H9 (cell line): ENCODE measurements around the gene SLC34A3. TPM values are rescaled to one million over a fixed set of nuclear protein-coding genes. Genes with fewer than 3 reads are reported as not detected.

Experiments used
- DNase-seq: peaks from one replicate; pipeline ENCODE4 v3.0.0-alpha.2; 2017
- H2AFZ ChIP-seq: one replicate; pipeline ENCODE4 v1.6.1; 2013; ENCODE audit warnings: mild to moderate bottlenecking, low read length, control low read depth, moderate library complexity
- H2AK5ac ChIP-seq: 2 replicates; pipeline ENCODE4 v1.6.1; 2013; ENCODE audit warnings: low read length, control low read depth, mixed read lengths; ENCODE audit not compliant: insufficient read length
- H2BK120ac ChIP-seq: one replicate; pipeline ENCODE4 v1.6.1; 2013; ENCODE audit warnings: low read depth, mild to moderate bottlenecking, low read length, control low read depth, inconsistent platforms; ENCODE audit not compliant: poor library complexity, severe bottlenecking
- H2BK12ac ChIP-seq: 2 replicates; pipeline ENCODE4 v1.6.1; 2013; ENCODE audit warnings: low read length, control low read depth, mixed read lengths, low read depth; ENCODE audit not compliant: insufficient read length
- H2BK15ac ChIP-seq: 2 replicates; pipeline ENCODE4 v1.6.1; 2013; ENCODE audit warnings: low read depth, low read length, control low read depth
- H2BK20ac ChIP-seq: one replicate; pipeline ENCODE4 v1.6.1; 2013; ENCODE audit warnings: low read depth, mild to moderate bottlenecking, low read length, control low read depth, inconsistent platforms; ENCODE audit not compliant: poor library complexity, severe bottlenecking
- H2BK5ac ChIP-seq: 2 replicates; pipeline ENCODE4 v1.6.1; 2013; ENCODE audit warnings: low read length, control low read depth, mixed read lengths; ENCODE audit not compliant: insufficient read length
- H3K14ac ChIP-seq: 2 replicates; pipeline ENCODE4 v1.6.1; 2013; ENCODE audit warnings: low read length, control low read depth; ENCODE audit not compliant: insufficient read depth
- H3K18ac ChIP-seq: 2 replicates; pipeline ENCODE4 v1.6.1; 2013; ENCODE audit warnings: low read depth, mild to moderate bottlenecking, mixed read lengths, low read length, control low read depth; ENCODE audit not compliant: insufficient read length
- H3K23ac ChIP-seq: 2 replicates; pipeline ENCODE4 v1.6.1; 2013; ENCODE audit warnings: low read length, control low read depth, mixed read lengths, low read depth; ENCODE audit not compliant: insufficient read length
- H3K23me2 ChIP-seq: 2 replicates; pipeline ENCODE4 v1.6.1; 2013; ENCODE audit warnings: low read depth, mild to moderate bottlenecking, mixed read lengths, low read length, control low read depth; ENCODE audit not compliant: insufficient read length, poor library complexity, severe bottlenecking
- H3K27ac ChIP-seq: 2 replicates; pipeline ENCODE4 v1.5.1; 2013; ENCODE audit warnings: low read length, control low read depth, mixed read lengths, low read depth; ENCODE audit not compliant: insufficient read length
- H3K27me3 ChIP-seq: 2 replicates; pipeline ENCODE4 v1.6.1; 2013; ENCODE audit warnings: low read length, control low read depth, inconsistent platforms; ENCODE audit not compliant: insufficient read depth
- H3K4ac ChIP-seq: 2 replicates; pipeline ENCODE4 v1.6.1; 2013; ENCODE audit warnings: low read depth, mild to moderate bottlenecking, control low read depth, inconsistent platforms, low read length, moderate library complexity
- H3K4me1 ChIP-seq: 2 replicates; pipeline ENCODE4 v1.6.1; 2013; ENCODE audit warnings: low read length, control low read depth, inconsistent platforms; ENCODE audit not compliant: insufficient read depth
- H3K4me2 ChIP-seq: 2 replicates; pipeline ENCODE4 v1.6.1; 2013; ENCODE audit warnings: low read length, control low read depth, mixed read lengths; ENCODE audit not compliant: insufficient read length, insufficient read depth
- H3K56ac ChIP-seq: 2 replicates; pipeline ENCODE4 v1.6.1; 2013; ENCODE audit warnings: low read depth, mild to moderate bottlenecking, mixed read lengths, low read length, control low read depth; ENCODE audit not compliant: insufficient read length
- H3K79me1 ChIP-seq: 2 replicates; pipeline ENCODE4 v1.6.1; 2013; ENCODE audit warnings: low read depth, mild to moderate bottlenecking, moderate library complexity, low read length, control low read depth, inconsistent platforms; ENCODE audit not compliant: insufficient read depth, poor library complexity, severe bottlenecking
- H3K79me2 ChIP-seq: 2 replicates; pipeline ENCODE4 v1.6.1; 2013; ENCODE audit warnings: low read length, control low read depth, inconsistent platforms; ENCODE audit not compliant: insufficient read depth
- H3K9ac ChIP-seq: 2 replicates; pipeline ENCODE4 v1.6.1; 2013; ENCODE audit warnings: low read length, control low read depth, mixed read lengths; ENCODE audit not compliant: insufficient read length; ENCODE audit errors: extremely low read depth
- H3K9me3 ChIP-seq: one replicate; pipeline ENCODE4 v1.6.1; 2013; ENCODE audit warnings: low read depth, low read length, inconsistent platforms; ENCODE audit not compliant: control insufficient read depth
- H3T11ph ChIP-seq: one replicate; pipeline ENCODE4 v1.6.1; 2013; ENCODE audit warnings: mild to moderate bottlenecking, low read length, control low read depth, inconsistent platforms
- H4K20me1 ChIP-seq: one replicate; pipeline ENCODE4 v1.6.1; 2013; ENCODE audit not compliant: control insufficient read depth, insufficient read length, insufficient read depth
- H4K5ac ChIP-seq: 2 replicates; pipeline ENCODE4 v1.6.1; 2013; ENCODE audit warnings: low read depth, mild to moderate bottlenecking, mixed read lengths, low read length, control low read depth; ENCODE audit not compliant: insufficient read length
- H4K8ac ChIP-seq: replicated peaks from 2 replicates; pipeline ENCODE4 v1.6.1; 2013; ENCODE audit warnings: low read length, control low read depth, mixed read lengths, low read depth; ENCODE audit not compliant: insufficient read length
- H4K91ac ChIP-seq: 2 replicates; pipeline ENCODE4 v1.6.1; 2013; ENCODE audit warnings: low read depth, mild to moderate bottlenecking, moderate library complexity, mixed read lengths, low read length, control low read depth; ENCODE audit not compliant: insufficient read length
- H3K27ac Mint-ChIP-seq, 3 experiments: 2 replicates in 2 of 3; 3 replicates in 1 of 3; pipeline ENCODE4 v1.8.0; 2020 to 2021; ENCODE audit warnings: mixed read lengths in 3 of 3, mild to moderate bottlenecking in 1 of 3, moderate library complexity in 1 of 3
- H3K27me3 Mint-ChIP-seq: 2 replicates; pipeline ENCODE4 v1.8.0; 2021; ENCODE audit warnings: low read depth, mild to moderate bottlenecking, moderate library complexity, mixed read lengths
- H3K36me3 Mint-ChIP-seq, 3 experiments: 2 replicates in 2 of 3; 3 replicates in 1 of 3; pipeline ENCODE4 v1.8.0; 2020 to 2021; ENCODE audit warnings: low read depth in 3 of 3, mixed read lengths in 3 of 3; ENCODE audit not compliant: insufficient read depth in 1 of 3
- H3K4me1 Mint-ChIP-seq, 2 experiments: 2 replicates each; pipeline ENCODE4 v1.8.0; 2020; ENCODE audit warnings: mixed read lengths in 2 of 2
- H3K4me3 Mint-ChIP-seq, 2 experiments: 2 replicates in 1 of 2; 3 replicates in 1 of 2; pipeline ENCODE4 v1.8.0; 2020 to 2021; ENCODE audit warnings: mild to moderate bottlenecking in 2 of 2, mixed read lengths in 2 of 2, moderate library complexity in 1 of 2
- H3K9me3 Mint-ChIP-seq, 2 experiments: 2 replicates in 1 of 2; 3 replicates in 1 of 2; pipeline ENCODE4 v1.8.0; 2020; ENCODE audit warnings: mild to moderate bottlenecking in 2 of 2, mixed read lengths in 2 of 2, moderate library complexity in 1 of 2
- CTCF ChIP-seq: fragments of 200-600 bp; sonication (generic); conservative IDR thresholded peaks from 3 replicates; pipeline ENCODE4 v1.8.0; 2021; ENCODE audit warnings: antibody characterized with exemption, mild to moderate bottlenecking
- WGBS: extraction: QIAGEN DNeasy Blood & Tissue Kit; methylation state at CpG from one replicate; pipeline ENCODE4 v1.1.7; 2013; ENCODE audit warnings: missing lambda C conversion rate, low lambda C conversion rate, mixed read lengths; ENCODE audit not compliant: insufficient read length; ENCODE audit errors: extremely low coverage; 5-methylcytosine and 5-hydroxymethylcytosine counted together
- total RNA-seq: library from RNA; stranded (reverse); gene quantifications from 2 replicates; pipeline ENCODE4 v1.2.1, GENCODE V29; 2021

SLC34A3 gene
- total RNA-seq, 1 experiment from 2014 or later: not detected

DNA sequence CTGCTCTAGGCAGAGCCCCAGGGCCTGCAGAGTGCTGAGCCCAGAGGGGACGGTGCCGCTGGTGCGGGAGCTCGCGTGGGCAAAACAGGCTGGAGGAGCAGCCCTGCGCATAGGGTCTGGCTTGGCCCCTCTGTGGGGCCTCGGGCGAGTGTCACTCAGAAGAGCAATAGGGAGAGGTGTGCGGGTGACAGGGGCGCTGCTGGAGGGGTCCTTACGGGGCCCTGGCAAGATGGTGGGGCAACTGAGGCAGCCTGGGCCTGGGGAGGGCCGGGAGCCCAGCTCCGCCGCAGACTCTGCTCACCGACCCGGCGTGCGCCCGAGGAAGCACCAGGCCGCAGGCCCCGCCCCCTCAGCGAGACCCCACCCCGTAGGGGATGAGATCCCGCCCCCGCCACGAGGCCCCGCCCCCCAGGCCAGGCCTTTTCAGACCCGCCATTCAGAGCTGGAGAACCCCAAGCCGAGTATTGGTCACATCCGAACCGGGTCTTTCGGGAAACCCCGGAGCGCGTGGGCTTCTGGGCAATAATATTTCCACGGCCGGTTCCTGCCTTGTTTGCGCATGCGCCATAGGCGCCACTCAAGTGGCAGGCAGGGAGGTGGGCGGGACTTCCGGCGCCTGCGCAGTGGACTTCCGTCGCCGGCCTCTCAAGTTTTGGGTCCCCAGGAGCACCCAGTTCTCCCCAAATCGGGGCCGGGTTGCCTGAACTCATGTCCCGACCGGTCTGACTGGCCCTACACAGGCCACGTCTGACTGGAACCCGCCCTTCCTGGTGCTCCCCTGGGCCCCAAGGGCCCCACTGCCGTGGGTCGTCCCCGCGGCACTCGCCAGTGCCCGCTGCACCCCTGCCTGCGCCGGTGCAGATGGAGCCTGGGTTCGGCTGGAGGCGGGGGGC lies 7.4 kb upstream of the SLC34A3 start:
- Histone ChIP-seq H2BK5ac (no peak overlapping the region), H4K91ac (no peak overlapping the region), H2AK5ac (no peak overlapping the region), H2BK20ac (no peak overlapping the region), H2AFZ (no peak overlapping the region), H3K27ac (no peak overlapping the region), H3K14ac (peak overlapping the region; percentile 77), H4K20me1 (no peaks in the 10 kb centered on the region), H3K79me2 (no peaks in the 10 kb centered on the region), H3T11ph (no peak overlapping the region), H3K56ac (no peak overlapping the region), H4K8ac (no peak overlapping the region), H4K5ac (no peak overlapping the region), H3K4ac (no peak overlapping the region), H3K4me2 (peak overlapping the region; percentile 75), H3K23me2 (peaks cover 18% of the 10 kb centered on the region), H2BK15ac (no peak overlapping the region), H3K27me3 (no peaks in the 10 kb centered on the region), H3K23ac (no peak overlapping the region), H3K79me1 (no peaks in the 10 kb centered on the region), H3K9ac (peak overlapping the region; percentile 64), H2BK12ac (no peak overlapping the region), H2BK120ac (no peak overlapping the region), H3K9me3 (no peaks in the 10 kb centered on the region), H3K18ac (peak overlapping the region; percentile 69), H3K4me1 (no peaks in the 10 kb centered on the region)
- peak overlapping the region; percentile 66 to 83 for H3K4me3 Mint-ChIP-seq
- no peak for TF ChIP-seq CTCF
- H3K27me3 Mint-ChIP-seq: no peaks in the 10 kb centered on the region; the same call in 1 of the 2 replicates
- H3K36me3 Mint-ChIP-seq: 0 out of 7 replicates have a peak, but pooled peaks cover 0 to 2% (median 0%) of the 10 kb centered on the region in 3 experiments
- no peak overlapping the region for H3K27ac Mint-ChIP-seq
- H3K9me3 Mint-ChIP-seq: no peaks in the 10 kb centered on the region
- peaks cover 2 to 5% of the 10 kb centered on the region in 2 experiments for H3K4me1 Mint-ChIP-seq
- no CpG with 5 or more reads among the region's 63 CpGs for WGBS
- peak; percentile 97 for DNase-seq
